ENCODE measurements around the gene GNG12.

Gene GNG12

GRCh38 chr1:67818162-67818561 lies 15.1 kb downstream of the GNG12 start:
- no peak overlapping the region for H3K4me3 ChIP-seq (ENCODE audit: low read depth, low read length)
- TF ChIP-seq MYC (IDR thresholded peaks at IDR 0.05; ENCODE audit: low read depth, low read length) (no peak), POLR2A (IDR thresholded peaks at IDR 0.05; ENCODE audit: extremely low read depth, insufficient read length) (no peak), MAX (IDR thresholded peaks at IDR 0.05; ENCODE audit: low read depth, low read length) (no peak)
- TF ChIP-seq, protein P1, sequence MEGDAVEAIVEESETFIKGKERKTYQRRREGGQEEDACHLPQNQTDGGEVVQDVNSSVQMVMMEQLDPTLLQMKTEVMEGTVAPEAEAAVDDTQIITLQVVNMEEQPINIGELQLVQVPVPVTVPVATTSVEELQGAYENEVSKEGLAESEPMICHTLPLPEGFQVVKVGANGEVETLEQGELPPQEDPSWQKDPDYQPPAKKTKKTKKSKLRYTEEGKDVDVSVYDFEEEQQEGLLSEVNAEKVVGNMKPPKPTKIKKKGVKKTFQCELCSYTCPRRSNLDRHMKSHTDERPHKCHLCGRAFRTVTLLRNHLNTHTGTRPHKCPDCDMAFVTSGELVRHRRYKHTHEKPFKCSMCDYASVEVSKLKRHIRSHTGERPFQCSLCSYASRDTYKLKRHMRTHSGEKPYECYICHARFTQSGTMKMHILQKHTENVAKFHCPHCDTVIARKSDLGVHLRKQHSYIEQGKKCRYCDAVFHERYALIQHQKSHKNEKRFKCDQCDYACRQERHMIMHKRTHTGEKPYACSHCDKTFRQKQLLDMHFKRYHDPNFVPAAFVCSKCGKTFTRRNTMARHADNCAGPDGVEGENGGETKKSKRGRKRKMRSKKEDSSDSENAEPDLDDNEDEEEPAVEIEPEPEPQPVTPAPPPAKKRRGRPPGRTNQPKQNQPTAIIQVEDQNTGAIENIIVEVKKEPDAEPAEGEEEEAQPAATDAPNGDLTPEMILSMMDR (IDR thresholded peaks at IDR 0.05; ENCODE audit: low read depth, low read length), result no peak

GRCh38 chr1:67817319-67817718 lies 15.9 kb downstream of the GNG12 start:
- TF ChIP-seq POLR2A (IDR thresholded peaks at IDR 0.05; ENCODE audit: extremely low read depth, insufficient read length), result no peak
- TF ChIP-seq, protein P1 (IDR thresholded peaks at IDR 0.05; ENCODE audit: low read depth, low read length), result no peak
- no peak for TF ChIP-seq MYC (IDR thresholded peaks at IDR 0.05; ENCODE audit: low read depth, low read length)
- TF ChIP-seq MAX (IDR thresholded peaks at IDR 0.05; ENCODE audit: low read depth, low read length), result no peak
- no peak for DNase-seq (ENCODE audit: low read depth)
- no peak overlapping the region for H3K4me3 ChIP-seq (ENCODE audit: low read depth, low read length)

More at GRCh38 chr1:67818162-67818561, 15.1 kb downstream of the GNG12 start:
- DNase-seq (ENCODE audit: low read depth), result no peak

DNA sequence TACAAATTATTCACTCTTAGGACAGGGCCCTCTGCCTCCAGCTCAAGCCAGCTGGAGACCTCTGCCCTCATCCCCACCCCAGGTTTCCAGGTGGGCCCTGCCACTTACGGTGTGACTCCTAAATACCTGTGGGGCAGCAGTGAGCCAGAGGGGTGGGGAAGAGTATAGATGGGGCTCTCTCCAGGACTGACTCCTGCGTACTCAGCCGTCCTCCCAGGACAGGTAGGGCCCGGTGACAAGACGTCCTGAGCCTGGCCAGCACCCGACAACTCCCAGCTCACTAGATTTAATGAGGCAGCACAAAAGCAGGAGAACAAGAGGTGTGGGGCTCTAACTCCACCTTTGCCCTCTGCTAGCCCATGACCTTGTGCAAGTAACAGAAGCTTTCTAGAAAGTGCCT lies 16.8 kb downstream of the GNG12 start:
- TF ChIP-seq, protein P1 (IDR thresholded peaks at IDR 0.05; ENCODE audit: low read depth, low read length), result no peak
- TF ChIP-seq POLR2A (IDR thresholded peaks at IDR 0.05; ENCODE audit: extremely low read depth, insufficient read length), result no peak
- TF ChIP-seq MYC (IDR thresholded peaks at IDR 0.05; ENCODE audit: low read depth, low read length), result no peak
- no peak for TF ChIP-seq MAX (IDR thresholded peaks at IDR 0.05; ENCODE audit: low read depth, low read length)
- no peak for DNase-seq (ENCODE audit: low read depth)
- no peak overlapping the region for H3K4me3 ChIP-seq (ENCODE audit: low read depth, low read length)

- TF ChIP-seq, protein P1 (IDR thresholded peaks at IDR 0.05; ENCODE audit: low read depth, low read length), result no peak
- TF ChIP-seq MYC (IDR thresholded peaks at IDR 0.05; ENCODE audit: low read depth, low read length), result no peak
- TF ChIP-seq MAX (IDR thresholded peaks at IDR 0.05; ENCODE audit: low read depth, low read length), result no peak
- no peak for TF ChIP-seq POLR2A (IDR thresholded peaks at IDR 0.05; ENCODE audit: extremely low read depth, insufficient read length)
- H3K4me3 ChIP-seq (ENCODE audit: low read depth, low read length), result no peak overlapping the region
- DNase-seq (ENCODE audit: low read depth), result no peak
These were observed 17.2 kb downstream of the GNG12 start for GRCh38 chr1:67816095-67816475.

DNA sequence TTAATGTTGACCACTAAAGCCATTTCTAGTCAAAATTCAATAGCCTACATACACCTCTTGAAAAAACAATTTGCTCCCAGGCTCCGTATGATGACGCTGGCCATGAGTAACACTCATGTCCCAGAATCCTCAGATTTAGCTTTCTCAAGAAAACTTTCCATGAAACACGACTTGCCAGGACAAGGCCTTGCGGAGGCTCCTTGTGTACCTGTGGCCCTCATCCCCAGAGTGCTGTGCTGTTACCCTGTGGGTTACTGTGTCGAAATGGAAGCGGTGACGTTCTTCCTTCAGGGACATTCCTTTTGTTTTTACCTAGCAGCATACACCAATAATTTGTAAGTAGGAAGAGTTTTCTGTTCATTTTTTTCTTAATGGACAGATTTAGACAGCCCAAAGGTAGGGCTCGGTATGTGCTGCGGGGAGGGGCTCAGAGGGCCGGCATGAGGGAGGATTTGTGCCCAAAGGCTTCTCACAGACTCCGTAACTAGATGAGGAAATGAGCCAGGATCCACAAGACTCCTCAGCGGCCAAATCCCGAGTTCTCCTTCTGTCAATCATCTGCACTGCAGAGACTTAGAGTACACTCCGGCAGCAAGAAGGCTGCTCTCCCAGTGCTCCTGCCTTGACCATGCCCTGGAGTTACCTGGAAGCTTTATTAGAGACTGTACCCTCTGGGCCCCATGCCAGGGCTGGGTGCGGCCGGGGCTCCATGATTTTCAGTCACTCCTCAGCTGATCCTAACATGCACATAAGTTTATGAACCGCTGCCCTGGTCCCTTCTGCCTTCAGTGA lies 17.8 kb downstream of the GNG12 start:
- no peak for DNase-seq (ENCODE audit: low read depth)
- TF ChIP-seq POLR2A (IDR thresholded peaks at IDR 0.05; ENCODE audit: extremely low read depth, insufficient read length), result no peak
- TF ChIP-seq, protein P1 (IDR thresholded peaks at IDR 0.05; ENCODE audit: low read depth, low read length), result no peak
- TF ChIP-seq MAX (IDR thresholded peaks at IDR 0.05; ENCODE audit: low read depth, low read length), result no peak
- TF ChIP-seq MYC (IDR thresholded peaks at IDR 0.05; ENCODE audit: low read depth, low read length), result no peak
- H3K4me3 ChIP-seq (ENCODE audit: low read depth, low read length), result no peak overlapping the region

Measured in NB4 (cell line).